ENCODE measurements around the gene PIN4.
A peak's percentile ranks its signal among the peaks of the same experiment; 100 is the strongest.

PIN4 gene

DNA sequence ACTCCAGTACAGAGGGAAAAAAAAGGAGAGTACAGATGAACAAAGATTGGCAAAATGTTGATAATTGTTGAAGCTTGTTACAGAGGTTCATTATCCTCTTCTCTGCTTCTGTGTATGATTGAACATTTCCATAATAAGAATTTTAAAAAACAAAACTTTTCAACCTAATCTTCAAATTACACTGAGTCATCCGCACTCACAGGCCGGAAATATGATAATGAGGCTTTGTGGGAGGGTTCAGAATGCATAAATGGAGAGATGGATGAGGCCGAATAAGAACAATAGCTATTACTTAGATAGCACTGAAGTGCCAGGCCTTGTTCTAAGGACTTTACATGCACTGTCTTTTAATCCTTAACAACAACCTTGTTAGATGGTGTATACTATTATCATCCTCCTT is 61.9 kb downstream of the PIN4 start:
- TF ChIP-seq, protein P1, sequence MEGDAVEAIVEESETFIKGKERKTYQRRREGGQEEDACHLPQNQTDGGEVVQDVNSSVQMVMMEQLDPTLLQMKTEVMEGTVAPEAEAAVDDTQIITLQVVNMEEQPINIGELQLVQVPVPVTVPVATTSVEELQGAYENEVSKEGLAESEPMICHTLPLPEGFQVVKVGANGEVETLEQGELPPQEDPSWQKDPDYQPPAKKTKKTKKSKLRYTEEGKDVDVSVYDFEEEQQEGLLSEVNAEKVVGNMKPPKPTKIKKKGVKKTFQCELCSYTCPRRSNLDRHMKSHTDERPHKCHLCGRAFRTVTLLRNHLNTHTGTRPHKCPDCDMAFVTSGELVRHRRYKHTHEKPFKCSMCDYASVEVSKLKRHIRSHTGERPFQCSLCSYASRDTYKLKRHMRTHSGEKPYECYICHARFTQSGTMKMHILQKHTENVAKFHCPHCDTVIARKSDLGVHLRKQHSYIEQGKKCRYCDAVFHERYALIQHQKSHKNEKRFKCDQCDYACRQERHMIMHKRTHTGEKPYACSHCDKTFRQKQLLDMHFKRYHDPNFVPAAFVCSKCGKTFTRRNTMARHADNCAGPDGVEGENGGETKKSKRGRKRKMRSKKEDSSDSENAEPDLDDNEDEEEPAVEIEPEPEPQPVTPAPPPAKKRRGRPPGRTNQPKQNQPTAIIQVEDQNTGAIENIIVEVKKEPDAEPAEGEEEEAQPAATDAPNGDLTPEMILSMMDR (IDR thresholded peaks at IDR 0.05; ENCODE audit: low read depth, low read length): no peak
- peak; percentile 55 for DNase-seq (ENCODE audit: low read depth, low spot score)
- in situ Hi-C loops (cut with HindIII; ENCODE audit: low sequenced_read_pairs): no loop called here
- no peak overlapping the region for H3K4me3 ChIP-seq (ENCODE audit: low read depth, low read length)

DNA sequence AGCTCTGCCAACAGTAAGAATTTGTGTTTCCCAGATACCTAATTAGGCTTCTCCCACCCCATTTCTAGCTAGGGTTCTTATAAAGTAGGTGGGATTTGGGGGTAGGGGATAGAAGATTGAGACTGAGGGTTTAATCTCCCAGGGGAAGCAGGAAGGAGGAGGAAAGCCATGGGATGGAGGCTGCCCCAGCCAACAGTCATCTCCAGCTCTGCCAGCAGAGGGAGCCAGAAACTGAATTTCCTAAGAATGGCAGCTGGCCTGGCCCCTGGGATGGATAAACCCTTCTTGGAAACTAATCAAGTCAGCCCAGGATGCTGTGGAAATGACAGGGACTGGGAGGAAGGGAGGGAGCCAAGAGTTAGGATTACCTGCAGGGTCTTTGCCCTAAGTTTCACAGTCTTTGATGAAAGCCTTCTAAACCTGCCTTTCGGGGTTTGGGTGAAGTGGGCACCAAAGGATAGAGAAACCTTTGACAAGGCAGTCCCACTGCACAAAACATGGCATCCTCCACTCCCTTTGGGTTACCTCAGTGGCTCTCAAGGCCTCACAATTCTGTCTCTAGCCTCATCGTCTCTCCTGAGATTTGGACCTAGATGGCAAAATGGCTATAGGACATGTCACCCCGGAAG is 64.0 kb downstream of the PIN4 start:
- H3K4me3 ChIP-seq (ENCODE audit: low read depth, low read length): no peak overlapping the region
- in situ Hi-C loops (cut with HindIII; ENCODE audit: low sequenced_read_pairs): no loop called here
- DNase-seq (ENCODE audit: low read depth, low spot score): peak; percentile 57
- TF ChIP-seq, protein P1 (IDR thresholded peaks at IDR 0.05; ENCODE audit: low read depth, low read length): peak; percentile 88

DNA sequence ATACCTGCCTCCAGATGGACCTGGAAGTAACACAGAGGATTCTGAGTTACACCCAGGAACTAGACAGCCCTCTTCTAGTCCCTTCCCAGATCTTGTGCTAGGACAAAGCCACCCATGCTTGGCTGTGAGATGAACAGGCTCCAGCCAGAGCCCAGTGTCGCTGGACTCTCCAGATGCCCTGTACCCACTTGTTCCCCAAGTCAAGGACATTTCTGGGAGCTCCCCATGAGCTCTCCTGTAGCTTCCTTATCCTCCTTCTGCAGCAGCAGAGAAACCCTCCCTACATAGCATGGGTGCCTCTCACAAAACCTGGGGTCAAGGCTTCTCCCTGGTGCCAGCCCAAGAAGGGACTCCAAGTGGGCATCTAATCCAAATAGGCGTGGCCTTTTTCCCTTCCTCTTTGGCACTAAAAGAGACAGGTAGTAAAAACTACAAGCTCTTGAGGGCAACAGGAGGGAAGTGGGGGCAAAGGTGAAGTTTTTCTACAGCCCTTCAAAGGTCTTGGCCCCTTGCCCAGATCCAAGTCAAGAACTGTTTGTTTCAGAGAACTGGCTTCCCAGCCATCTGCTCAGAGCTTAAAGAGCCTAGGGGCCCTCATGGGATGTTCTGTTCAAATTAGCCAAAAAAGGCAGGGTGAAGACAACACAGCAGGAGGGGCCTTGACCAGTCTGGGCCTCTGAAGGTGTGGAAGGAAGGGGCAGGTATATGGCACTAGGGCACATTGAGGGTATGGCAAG is 65.8 kb downstream of the PIN4 start:
- in situ Hi-C loops (cut with HindIII; ENCODE audit: low sequenced_read_pairs): no loop called here
- TF ChIP-seq, protein P1 (IDR thresholded peaks at IDR 0.05; ENCODE audit: low read depth, low read length): no peak
- DNase-seq (ENCODE audit: low read depth, low spot score): no peak
- H3K4me3 ChIP-seq (ENCODE audit: low read depth, low read length): no peak overlapping the region
